GM18858 (cell line): ENCODE results near the gene RNF144A.

Source experiments
- ATAC-seq: cut with Tn5 transposase; IDR thresholded peaks from one replicate; pipeline ENCODE4 v1.9.1; 2021; ENCODE audit not compliant: unreplicated experiment

Gene RNF144A

DNA sequence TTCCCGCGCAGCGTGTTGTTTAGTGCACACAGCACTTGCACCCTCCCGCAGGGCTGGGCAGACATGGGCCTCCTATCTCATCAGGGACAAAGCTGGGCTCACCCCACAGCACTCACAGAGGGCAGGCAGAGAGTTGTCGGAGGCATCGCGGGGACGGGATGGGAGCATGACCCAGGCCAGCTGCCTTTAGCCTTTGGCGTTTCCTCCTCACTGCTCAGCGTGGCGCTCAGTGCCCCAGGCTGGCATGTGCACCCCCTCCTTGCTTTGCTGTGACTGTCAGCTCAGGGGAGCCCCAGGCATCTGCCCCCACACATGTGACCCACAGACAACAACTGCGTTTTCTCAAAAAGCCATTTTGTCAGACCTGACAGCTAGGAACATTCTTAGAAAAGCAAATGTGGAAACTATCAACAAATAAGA lies 101.1 kb downstream of the RNF144A start:
- no peak for ATAC-seq

DNA sequence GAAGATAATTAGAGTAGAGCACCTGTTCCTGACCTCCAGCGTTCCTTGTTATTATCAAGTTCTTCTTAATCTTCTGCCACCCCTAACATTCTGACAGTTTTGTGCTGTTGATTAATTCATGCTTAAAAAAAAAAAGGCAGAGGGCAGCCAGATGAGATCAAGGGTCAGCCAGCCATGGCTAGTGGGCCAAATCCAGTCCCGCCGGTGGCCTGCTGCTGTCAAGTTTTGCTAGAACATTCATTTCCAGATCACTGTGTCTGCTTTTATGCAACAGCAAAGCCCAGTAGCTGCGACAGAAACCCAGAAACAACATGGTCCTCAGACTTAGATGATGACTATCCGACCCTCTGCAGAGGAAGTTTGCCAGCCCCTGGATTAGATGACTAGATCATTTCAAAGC lies 101.6 kb downstream of the RNF144A start:
- no peak for ATAC-seq

DNA sequence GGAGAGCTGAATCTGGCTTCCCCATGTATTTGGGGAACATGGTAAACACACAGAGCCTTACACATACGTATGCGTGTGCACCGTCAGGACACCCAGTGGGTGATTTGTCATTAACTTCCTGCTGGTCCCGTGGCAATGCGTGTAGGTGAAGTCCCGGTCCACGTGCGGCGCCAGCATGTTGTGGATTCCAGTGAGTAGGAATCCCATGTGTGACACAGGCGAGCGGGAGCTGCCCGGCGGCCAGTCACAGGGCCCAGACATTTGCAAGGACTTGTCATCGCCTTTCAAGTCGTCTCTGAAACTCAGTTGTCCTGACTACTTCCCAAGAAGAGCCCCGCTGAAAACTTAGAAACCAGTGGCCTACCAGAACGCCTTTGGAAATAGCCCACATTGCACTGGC lies 102.0 kb downstream of the RNF144A start:
- no peak for ATAC-seq

DNA sequence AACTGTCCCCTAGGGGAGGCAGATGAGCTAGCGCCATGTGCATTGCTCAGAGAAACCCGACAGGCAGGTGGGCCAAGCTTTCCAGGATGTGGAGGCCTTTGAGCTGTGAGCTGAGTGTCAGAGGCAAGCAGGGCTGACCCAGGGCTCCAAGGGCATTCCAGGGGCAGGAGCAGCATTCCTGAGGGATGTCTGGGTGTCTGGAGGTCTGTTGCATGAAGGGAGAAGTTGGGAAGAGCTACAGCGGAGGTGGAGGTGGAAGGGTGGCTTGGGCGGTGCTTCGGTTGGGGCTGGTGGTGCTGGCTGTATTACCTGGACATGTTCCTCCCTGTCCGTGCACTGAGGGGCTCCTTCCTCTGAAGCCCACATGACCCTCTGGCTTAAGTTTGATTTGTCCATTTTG lies 102.8 kb downstream of the RNF144A start:
- no peak for ATAC-seq

DNA sequence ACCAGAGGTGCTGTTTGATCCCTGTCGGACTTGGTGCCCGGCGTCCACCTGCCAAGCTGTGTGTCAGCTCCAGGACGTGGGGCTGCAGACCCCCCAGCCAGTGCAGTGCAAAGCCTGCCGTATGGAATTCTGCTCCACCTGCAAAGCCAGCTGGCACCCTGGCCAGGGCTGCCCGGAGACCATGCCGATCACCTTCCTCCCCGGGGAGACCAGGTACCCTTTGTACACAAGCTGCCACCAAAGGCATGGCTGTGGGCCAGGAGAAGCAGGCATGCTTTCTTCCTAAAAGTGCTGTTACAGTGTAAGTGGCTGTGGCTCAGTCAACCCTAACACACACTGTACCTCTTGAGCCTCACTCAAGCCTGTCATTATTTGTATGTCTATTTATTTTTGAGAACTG lies 103.3 kb downstream of the RNF144A start:
- ATAC-seq, result no peak

DNA sequence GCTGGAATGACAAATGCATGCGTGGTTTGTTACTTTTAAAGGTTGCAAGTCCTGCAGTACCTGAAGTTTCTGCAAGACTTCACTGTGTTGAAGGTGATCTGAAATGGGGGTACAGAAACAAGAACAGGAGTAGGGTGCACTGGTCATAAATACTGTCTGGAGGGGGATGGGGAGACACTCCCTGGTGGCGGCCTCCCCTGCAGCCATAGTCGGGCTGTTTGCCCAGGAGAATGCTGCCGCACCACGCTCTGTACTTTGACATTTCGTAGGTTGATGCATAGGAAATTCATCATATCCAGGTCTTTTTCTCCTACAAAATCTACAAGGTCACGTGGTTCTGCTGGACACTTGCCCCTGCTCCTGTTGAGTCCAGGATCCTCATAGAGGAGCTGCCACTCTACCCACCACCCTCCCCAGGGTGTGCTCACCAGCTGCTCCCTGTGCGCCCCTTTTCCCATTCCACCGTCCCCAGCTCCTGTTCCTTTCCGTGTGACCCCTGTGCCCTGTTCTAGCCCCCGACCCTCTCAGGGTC lies 103.8 kb downstream of the RNF144A start:
- no peak for ATAC-seq

DNA sequence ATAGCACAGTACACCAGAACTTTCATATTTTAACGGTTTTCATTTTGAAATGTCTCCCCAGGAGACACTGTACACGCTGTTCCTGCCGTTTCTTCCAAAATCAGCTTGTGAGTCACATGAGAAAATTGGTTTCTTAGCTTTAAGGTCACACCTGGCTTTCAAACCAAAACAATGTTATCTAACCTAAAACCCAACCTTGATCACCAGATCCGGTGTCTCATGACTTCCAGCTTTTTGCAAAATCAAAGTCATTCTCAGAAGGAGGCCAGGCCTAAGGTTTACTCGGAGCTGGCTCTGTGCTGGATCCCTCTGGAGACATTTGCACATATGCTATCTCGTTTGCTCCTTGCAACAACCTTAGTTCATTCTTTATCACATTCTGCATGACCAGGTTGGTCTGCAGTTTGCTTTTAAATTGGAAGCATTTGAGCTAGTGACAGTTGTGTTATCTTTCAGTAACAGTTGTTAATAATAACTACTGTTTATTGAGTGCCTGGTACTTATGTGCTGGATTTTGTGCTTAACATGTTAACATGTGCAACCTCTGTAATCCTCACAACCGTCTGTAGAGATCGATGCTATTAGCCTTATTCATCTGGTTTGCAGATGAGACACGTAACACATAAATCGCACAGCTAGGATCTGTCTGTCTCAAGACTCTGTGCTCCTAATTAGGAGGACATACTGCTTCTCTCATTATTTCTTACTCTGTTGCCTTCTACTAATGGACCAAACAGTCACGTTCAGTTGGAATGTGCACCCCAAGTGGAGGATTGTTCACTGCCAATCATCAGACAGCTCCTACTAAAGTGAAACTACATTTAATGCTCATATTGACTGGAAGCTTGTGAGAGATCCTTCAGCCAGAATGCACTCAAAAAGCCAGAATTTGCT lies 105.5 kb downstream of the RNF144A start:
- ATAC-seq, result no peak

DNA sequence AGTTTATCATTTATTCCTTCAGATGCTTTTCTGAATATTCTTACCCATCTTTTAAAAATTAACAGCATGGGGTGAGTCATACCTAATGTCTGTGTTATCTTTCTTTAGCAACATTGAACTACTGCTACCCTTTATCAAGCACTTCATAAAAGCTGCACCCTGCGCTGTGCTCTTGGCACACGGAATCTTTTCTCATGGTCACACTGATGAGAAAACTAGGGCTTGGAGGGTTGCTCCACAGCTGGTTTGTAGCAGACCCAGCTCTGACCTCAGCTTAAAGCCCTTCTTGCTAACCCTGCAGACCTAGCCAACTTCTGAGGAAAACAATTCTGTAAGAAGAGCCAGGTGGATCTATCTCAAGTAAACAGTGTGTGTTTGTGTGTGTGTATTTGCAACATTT lies 106.3 kb downstream of the RNF144A start:
- ATAC-seq, result no peak

DNA sequence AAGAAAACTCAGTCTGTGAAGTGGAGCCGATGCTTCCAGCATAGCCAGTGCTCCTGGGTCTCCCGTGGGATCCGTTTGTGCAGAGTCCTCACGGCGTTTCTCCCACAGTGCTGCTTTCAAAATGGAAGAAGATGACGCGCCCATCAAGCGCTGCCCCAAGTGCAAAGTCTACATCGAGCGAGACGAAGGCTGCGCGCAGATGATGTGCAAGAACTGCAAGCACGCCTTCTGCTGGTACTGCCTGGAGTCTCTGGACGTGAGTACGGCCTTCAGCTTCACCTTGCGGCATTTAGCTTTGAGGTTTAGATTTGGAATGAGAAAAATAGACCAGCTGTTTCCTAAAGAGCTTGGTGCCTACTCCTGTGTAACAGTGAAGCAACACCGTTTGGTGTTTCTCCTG lies 107.0 kb downstream of the RNF144A start:
- no peak for ATAC-seq

DNA sequence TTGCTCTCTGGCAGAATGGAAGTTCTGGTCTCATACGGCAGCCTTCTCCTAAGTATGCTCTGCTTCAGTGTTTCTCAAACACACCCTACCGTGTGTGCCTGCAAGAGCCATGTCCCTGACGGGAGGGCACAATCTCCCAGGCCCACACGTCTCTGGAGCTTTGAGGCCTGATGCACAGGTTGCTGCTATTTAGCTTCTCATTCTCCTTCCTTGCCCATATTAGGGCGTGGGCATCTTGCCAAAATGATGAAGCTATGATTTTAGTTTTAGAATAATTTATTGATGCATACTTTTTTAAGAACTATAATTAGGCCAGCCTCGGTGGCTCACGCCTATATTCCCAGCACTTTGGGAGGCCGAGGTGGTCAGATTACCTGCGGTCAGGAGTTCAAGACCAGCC lies 107.9 kb downstream of the RNF144A start:
- ATAC-seq, result no peak

DNA sequence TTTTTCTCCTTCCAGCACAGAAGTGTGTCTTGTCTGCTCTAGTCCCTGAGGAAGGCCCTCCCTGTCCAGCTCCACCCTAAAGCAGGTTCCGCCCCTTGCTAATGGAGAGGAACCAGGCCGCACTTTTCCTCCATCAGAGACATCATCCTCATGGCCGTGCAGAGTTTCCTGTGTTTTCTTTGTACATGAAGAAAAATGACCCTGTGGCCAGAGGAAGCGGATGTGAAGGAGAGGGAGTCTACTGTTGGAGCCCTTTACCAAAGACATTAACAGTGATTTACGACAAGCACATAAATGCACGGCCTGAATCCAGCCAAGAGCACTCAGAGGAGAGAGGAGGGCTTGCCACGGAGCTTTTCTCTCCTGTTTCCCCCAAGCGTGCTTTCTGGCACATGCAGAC lies 109.5 kb downstream of the RNF144A start:
- ATAC-seq, result no peak

DNA sequence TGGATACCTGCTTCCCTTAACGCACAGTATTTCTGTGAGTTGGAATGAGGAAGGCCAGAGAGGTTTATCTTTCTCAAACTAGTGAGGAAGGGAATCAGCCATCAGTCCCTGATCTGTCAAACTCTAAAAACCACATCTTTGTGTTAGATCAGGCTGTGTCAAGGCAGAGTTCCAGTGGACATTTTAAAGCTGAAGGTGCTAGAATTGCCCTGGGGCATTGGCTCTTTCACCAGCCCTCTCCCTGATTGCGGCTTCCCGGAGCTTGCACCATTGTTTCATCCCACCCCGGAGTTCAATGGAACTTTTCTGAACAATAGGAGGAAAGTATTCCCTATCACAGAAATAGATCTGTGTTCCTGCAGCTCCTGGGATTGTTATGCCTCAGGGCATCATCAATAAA lies 110.2 kb downstream of the RNF144A start:
- no peak for ATAC-seq

DNA sequence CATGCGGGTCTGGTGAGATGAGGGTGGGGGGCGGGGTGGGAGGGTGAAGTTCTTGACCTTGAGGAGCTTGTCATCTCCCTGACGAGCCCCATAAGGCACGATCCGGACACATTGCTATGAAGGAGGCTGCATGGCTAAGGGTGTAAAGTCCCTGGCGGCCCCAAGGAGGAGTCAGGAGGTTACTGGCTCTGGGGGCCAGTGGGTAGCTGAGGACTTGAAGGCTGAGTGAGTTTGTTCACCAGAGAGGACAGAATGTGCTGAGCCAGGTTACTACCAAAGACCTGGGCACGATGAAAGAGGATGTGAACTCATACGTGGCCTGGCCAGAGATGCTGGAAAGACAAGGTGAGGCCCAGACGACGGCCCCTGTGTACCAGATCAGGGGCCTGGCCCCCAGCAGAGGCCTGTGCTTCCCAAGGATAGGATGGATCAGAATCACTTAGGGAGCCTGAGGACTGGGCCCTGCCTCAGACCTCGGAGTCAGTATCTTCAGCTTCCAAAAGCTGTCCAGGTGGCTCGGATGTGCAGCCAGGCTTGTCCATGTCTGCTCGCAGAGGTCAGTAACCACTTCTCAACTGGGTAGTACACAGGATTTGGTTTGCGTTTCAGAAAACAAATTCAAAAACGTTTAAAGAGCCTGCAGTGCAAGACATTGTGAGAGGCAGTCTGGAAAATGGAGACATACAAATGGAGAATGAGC lies 110.9 kb downstream of the RNF144A start:
- no peak for ATAC-seq

DNA sequence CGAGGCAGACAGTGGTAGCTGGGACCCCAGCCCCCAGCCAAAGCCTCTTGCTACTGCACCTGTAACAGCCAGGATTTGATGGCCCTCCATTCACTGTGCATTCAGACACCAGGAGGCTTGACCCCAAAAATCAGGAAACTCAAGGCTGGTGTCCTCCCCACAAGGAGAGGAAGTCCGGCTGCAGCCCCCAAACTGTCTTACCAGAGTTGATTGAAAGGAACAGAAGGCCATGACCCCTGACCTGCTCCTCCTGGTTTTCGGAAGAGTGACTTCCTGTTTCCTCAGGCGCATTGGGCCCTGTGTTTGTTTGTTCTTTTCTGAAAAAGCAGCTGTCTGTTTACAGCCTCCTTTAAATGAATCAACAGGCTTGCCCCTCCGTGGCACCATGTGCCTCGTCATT lies 111.6 kb downstream of the RNF144A start:
- no peak for ATAC-seq

DNA sequence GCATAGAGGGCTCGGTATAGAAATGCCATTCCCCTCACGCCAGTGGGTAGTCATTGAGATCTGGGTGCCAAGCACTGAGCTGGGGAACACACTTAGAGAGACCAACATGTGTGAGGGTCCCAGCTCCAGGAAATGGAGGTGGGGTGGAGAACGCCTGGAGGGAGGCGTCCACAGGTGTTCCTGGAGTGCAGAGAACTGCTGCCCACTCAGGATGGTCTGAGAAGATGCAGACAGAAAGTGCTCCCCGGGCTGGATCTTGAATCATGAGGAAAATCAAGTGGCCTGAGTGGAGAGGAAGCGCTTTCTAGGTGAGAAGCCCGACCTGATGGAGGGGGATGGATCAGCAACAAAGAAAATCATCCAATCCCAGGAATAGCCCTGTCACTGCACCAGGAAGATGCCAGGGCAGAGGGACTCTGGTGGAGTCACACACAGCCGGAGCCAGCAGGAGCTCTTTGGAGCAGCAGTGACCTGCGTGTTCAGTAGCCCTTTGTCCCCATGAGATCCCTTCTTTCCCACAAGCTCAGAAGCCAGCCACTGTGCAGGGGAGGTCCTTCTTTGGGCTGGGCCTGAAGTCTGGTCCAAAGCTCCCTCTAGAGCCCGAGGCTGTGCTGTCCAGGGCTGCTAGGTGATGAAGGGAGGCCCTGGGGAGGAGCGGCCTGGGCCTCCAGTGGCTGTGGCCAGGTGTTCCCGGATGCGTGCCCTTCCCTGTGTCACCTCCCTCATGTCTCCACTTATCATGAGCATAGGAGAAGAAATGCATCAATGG lies 112.3 kb downstream of the RNF144A start:
- no peak for ATAC-seq

DNA sequence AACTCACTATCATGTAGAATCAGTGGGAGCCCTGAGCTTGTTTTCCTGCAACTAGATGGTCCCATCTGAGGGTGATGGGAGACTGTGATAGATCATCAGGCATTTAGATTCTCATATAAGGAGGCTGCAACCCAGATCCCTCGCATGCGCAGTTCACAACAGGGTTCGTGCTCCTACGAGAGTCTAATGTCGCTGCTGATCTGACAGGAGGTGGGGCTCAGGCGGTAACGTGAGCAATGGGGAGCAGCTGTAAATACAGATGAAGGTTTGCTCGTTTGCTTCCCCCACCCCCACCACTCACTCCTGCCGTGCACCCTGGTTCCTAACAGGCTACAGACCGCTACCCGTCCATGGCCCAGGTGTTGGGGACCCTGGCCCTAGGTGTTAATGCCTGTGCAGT lies 113.6 kb downstream of the RNF144A start:
- ATAC-seq, result no peak

DNA sequence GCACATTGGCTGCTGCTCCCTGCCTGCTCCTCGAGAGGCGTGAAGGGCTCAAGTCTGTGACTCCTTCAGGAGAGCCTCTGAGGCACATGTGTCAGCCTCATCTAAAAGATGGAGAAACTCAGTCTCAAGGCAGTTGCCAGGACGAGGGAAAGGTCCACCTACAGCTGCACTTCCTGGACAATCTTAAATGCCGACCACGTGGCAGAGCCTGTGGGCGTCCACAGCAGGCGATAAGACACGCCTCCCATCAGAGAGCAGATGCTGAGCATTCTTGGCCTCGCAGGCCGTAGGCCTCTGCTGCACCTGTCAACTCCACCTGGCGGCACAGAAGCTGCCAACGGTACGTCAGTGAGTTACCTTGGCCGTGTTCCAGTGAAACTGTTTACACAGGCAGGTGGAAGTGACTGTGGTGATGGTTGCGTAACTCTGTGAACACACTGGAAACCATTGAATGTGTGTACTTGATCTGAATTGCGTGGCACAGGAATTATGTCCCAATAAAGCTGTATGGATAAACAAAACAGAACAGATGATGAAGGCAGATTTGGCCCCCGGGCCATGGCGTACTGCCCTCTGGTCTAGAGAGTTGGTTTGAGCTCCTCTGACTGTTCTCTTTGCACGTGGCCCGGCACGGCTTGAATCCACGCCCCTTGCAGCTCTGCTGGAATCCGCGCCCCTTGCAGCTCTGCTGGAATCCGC lies 114.5 kb downstream of the RNF144A start:
- no peak for ATAC-seq

DNA sequence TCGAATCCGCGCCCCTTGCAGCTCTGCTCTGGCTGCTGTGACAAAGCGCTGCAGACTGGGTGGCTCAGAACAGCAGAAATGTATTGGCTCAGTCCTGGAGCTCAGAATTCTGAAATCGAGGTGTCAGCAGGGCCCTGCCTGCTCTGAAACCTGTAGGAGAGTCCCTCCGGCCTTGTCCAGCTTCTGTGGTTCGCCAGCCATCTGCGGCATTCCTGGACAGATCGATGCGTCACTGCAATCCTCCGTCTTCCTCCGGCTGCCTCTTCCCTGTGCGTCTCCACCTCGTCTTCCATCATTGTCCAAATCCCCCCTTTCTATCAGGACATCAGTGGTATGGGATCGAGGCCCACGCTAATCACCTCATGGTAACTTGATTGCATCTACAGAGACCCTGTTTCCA lies 115.2 kb downstream of the RNF144A start:
- ATAC-seq, result no peak

DNA sequence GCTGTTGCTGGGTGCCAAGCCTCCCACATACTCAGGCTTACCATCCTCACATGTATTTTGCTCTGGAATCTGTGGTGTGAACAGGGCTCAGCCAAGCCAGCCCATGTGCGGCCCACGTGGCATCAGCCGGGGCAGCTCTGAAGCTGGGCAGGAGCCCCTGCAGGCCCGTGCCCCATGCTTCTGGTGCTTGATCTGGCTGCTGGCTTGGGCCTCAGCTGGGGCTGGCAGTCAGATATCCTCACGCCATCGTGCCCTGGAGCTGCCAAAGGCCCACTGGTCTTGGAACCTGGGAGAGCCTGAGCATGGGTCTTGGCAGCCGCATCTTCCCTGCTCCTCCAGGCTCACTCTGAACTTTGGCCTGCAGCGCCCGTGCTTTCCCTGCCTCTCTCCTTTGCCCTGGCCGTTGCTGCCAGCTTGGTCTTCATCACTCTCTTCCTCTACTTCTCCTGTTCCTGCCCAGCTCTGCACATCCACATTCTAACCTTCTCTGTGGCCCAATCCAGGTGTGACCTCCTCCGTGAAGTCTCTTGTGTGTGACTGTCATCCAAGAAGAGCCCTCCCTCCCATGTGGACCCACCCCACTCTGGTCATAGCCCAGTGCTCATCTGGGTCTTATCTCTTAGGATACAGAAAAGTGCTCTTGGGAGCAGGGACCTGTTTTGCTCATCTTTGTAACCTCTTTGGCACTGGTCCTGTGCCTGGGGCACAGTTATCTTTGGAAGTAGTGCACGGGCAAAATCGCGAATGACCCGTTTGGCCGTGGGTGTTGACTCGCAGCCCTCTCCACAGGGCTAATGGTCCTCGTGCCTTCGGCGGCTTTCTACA lies 116.1 kb downstream of the RNF144A start:
- ATAC-seq, result no peak

DNA sequence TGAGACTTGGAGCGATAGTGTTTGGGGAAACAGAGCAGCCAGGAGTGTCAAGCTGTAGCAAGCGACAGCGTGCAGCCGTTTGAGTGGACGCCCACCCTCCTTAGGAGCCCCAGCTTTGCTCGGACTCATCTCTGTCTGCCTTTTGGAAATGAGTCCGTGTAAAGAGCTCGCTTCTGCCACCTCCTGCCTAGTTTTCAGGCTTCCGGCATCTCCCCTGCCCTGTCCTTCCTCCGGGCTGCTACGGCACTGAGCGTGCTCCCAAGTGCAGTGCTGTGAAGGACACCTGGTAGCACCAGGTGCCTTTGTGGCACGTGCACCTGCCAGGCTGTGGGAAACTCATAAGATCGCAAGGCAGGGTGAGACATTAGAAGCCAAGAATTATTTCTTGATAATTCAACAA lies 117.1 kb downstream of the RNF144A start:
- no peak for ATAC-seq
